Measurements from ENCODE around the gene ZBTB47. TPM values are rescaled to one million over a fixed set of nuclear protein-coding genes. Genes with fewer than 3 reads are reported as not detected.

The ZBTB47 gene
- total and polyA plus RNA-seq, 2 donors (not counting 3 experiments of a cell fraction or from before 2014, with no cell fraction given): 10.6 to 14.5 TPM

DNA sequence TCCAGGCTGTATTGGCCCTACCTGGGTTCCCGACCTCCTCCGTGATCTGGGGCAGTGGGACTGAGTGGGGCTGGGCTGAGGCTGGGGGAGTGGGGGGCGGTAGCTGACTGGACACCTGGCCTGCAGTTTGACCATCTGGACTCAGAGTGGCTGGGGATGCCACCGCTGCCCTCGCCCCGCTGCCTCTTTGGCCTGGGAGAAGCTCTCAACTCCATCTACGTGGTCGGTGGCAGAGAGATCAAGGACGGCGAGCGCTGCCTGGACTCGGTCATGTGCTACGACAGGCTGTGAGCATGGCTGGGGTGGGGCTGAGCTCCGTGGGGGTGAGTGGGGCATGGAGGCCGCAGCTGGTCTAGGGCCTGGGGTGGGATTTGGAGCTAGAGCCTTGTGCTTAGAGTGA lies 34.5 kb downstream of the ZBTB47 start:
- BruUV-seq (replicated peaks): no TSS peak
- Histone ChIP-seq H3K27me3 (ENCODE audit: control insufficient read depth in 2 of 2, insufficient read depth in 2 of 2, low read length in 2 of 2) (peaks cover 12 to 16% of the 10 kb centered on the region in 2 experiments), H3K36me3 (ENCODE audit: control insufficient read depth in 2 of 2, extremely low read depth in 1 of 2, insufficient read depth in 2 of 2, low read length in 2 of 2) (no peaks in the 10 kb centered on the region), H3K9me1 (replicated peaks; ENCODE audit: control insufficient read depth, extremely low read depth, insufficient read depth, low read length) (no peaks in the 10 kb centered on the region), H3K9me3 (replicated peaks; ENCODE audit: control insufficient read depth, insufficient read depth, low read length) (no peaks in the 10 kb centered on the region), H3K27ac (ENCODE audit: insufficient read depth, low read depth, low read length) (no peak overlapping the region), H3K79me2 (ENCODE audit: control insufficient read depth, insufficient read depth, low read length) (no peaks in the 10 kb centered on the region), H3K4me1 (ENCODE audit: control insufficient read depth, extremely low read depth, insufficient read depth, low read length) (no peaks in the 10 kb centered on the region), H3K4me3 (replicated peaks in 1 of 3; ENCODE audit: insufficient read depth in 1 of 3, low read depth in 1 of 3, low read length in 3 of 3) (no peak overlapping the region), H4K20me1 (replicated peaks; ENCODE audit: control insufficient read depth, extremely low read depth, insufficient read depth, low read length) (no peaks in the 10 kb centered on the region), H3K4me2 (ENCODE audit: insufficient read depth, low read length) (no peak overlapping the region), H3K9ac (replicated peaks; ENCODE audit: extremely low read depth, insufficient read depth, low read length) (no peak overlapping the region), H2AFZ (ENCODE audit: low read depth, low read length) (no peak overlapping the region)
- DNase-seq (ENCODE audit: low read depth, low spot score) (no peak), FAIRE-seq (no peak)
- TF ChIP-seq, protein P1, sequence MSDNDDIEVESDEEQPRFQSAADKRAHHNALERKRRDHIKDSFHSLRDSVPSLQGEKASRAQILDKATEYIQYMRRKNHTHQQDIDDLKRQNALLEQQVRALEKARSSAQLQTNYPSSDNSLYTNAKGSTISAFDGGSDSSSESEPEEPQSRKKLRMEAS (IDR thresholded peaks at IDR 0.05; ENCODE audit: insufficient read depth, insufficient read length): no peak
- TF ChIP-seq, protein P2, sequence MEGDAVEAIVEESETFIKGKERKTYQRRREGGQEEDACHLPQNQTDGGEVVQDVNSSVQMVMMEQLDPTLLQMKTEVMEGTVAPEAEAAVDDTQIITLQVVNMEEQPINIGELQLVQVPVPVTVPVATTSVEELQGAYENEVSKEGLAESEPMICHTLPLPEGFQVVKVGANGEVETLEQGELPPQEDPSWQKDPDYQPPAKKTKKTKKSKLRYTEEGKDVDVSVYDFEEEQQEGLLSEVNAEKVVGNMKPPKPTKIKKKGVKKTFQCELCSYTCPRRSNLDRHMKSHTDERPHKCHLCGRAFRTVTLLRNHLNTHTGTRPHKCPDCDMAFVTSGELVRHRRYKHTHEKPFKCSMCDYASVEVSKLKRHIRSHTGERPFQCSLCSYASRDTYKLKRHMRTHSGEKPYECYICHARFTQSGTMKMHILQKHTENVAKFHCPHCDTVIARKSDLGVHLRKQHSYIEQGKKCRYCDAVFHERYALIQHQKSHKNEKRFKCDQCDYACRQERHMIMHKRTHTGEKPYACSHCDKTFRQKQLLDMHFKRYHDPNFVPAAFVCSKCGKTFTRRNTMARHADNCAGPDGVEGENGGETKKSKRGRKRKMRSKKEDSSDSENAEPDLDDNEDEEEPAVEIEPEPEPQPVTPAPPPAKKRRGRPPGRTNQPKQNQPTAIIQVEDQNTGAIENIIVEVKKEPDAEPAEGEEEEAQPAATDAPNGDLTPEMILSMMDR (IDR thresholded peaks at IDR 0.05; ENCODE audit: extremely low read depth in 1 of 2, insufficient read depth in 1 of 2, low read depth in 1 of 2, low read length in 2 of 2): no peak
- TF ChIP-seq MYC (IDR thresholded peaks at IDR 0.05; ENCODE audit: low read depth, low read length) (no peak), POLR2AphosphoS5 (IDR thresholded peaks at IDR 0.05; ENCODE audit: insufficient read depth, low read depth, low read length) (no peak), GATA2 (IDR thresholded peaks at IDR 0.05; ENCODE audit: insufficient read depth, insufficient read length, low read depth, low read length) (no peak), FOS (IDR thresholded peaks at IDR 0.05; ENCODE audit: borderline replicate concordance, insufficient read depth, low read length) (no peak)
- dilution Hi-C loops (cut with MboI; ENCODE audit: extremely low pct_ligation_motif_present, low sequenced_read_pairs) (no loop called here), intact Hi-C loops (cut with micrococcal nuclease) (no loop called here)
- ChIA-PET POLR2A (no interaction called here), CTCF (interaction anchor here (1.2 kb wide), 1 partner anchor 9 kb away, joined by 4 read pairs; no protein-coding TSS in a partner anchor)
